ENCODE measurements around the gene ACADS.

The ACADS gene, protein sequence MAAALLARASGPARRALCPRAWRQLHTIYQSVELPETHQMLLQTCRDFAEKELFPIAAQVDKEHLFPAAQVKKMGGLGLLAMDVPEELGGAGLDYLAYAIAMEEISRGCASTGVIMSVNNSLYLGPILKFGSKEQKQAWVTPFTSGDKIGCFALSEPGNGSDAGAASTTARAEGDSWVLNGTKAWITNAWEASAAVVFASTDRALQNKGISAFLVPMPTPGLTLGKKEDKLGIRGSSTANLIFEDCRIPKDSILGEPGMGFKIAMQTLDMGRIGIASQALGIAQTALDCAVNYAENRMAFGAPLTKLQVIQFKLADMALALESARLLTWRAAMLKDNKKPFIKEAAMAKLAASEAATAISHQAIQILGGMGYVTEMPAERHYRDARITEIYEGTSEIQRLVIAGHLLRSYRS

DNA sequence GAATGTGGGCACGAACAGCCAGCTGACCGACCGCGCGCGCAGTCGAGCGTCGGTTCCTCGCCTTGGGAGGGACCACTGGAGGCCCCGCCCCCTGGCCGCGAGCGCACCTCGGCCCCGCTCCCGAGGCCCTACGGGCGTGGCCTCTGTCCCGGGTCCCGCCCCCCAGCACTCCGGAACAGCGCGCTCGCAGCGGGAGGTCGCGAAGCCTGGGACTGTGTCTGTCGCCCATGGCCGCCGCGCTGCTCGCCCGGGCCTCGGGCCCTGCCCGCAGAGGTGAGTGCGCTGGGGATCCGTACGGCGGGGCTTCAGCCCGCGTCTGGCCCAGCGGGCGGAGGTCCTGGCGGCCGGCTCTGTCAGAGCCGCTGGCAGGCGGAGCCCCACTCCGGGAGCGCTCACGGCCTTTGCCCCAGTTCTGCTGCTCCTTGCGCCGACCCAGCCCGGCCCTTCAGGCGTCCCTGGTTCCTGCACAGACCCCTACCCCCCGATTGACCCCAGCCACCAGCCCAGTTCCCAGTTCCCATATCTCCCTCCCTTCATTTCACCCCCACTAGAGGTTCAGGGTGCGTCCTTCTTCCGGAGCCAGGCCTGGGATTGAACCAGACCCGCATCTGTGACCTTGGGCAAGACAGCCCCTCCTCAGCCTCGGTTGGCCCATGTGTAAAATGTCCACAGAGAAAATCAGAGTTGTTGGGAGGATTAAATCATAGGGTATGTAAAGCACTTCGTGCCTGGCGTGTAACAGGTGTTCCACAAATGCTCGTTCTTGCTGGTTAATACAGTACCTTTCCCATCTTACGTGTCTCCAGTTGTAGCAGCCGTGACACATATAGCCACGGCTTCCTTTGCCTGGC lies at the start of gene ACADS:
TSS of gene ACADS (plus strand) at position 168 of the 851 bp plus-strand sequence. CDS start at position 228, 60 bp downstream.
- Histone ChIP-seq H3K4me3 (ENCODE audit: low read depth, low read length) (peak within 1 kb of the TSS; percentile 76), H3K9me3 (ENCODE audit: control insufficient read depth, insufficient read depth, low read length) (no peaks in the 10 kb centered on the region), H3K4me1 (ENCODE audit: control insufficient read depth, insufficient read depth, low read length) (peaks cover 9% of the 10 kb centered on the region; the same call in 1 of the 2 replicates), H3K27ac (ENCODE audit: low read depth, low read length) (no peak within 1 kb of the TSS), H3K9ac (ENCODE audit: low read depth, low read length) (peak within 1 kb of the TSS; percentile 50; the same call in 1 of the 2 replicates), H3K36me3 (ENCODE audit: control insufficient read depth, insufficient read depth, low read length) (peaks cover 34% of the 10 kb centered on the region), H3K27me3 (ENCODE audit: control insufficient read depth, insufficient read depth, low read length) (0 out of 2 replicates have a peak, but pooled peaks cover 6% of the 10 kb centered on the region)

DNA sequence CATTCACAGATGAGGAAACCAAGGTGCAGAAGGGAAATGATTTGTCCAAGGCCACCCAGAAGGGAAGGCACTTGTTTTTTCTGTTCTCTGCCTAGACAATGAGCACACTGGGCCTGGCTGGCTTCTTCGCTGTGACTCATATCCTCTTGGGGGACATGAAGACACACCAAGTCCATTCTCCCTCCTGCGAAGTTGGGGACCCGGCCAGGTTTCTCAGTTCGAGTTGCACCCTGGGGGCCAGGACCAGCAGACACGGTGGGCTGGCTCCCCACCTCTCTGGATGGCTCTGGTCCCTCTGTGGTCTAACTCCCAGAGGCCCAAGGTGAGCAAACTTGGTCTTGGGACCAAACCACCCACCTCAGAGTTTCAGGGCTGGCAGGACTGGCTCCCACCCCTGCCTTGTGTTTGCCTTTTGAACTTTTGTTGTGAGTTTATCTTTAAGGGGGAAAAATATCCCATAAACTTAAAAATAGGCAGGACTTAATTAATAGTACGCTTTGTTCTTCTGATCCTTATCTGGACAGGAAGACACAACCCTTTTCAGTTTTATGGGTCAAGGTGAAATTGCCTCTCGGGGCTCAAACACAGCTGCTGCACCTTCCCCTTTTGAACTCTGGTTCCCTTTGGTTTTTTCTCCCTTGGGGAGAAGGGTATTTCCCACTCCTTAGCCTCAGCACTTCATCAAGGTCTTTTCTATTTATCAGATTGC lies 47.7 kb upstream of the ACADS start:
- no peak overlapping the region for H3K4me3 ChIP-seq (ENCODE audit: low read depth, low read length)
- H3K27ac ChIP-seq (ENCODE audit: low read depth, low read length), result no peak overlapping the region
- no peaks in the 10 kb centered on the region for H3K27me3 ChIP-seq (ENCODE audit: control insufficient read depth, insufficient read depth, low read length)
- no peaks in the 10 kb centered on the region for H3K9me3 ChIP-seq (ENCODE audit: control insufficient read depth, insufficient read depth, low read length)
- no peak overlapping the region for H3K9ac ChIP-seq (ENCODE audit: low read depth, low read length)
- no peaks in the 10 kb centered on the region for H3K4me1 ChIP-seq (ENCODE audit: control insufficient read depth, insufficient read depth, low read length)
- no peaks in the 10 kb centered on the region for H3K36me3 ChIP-seq (ENCODE audit: control insufficient read depth, insufficient read depth, low read length)

DNA sequence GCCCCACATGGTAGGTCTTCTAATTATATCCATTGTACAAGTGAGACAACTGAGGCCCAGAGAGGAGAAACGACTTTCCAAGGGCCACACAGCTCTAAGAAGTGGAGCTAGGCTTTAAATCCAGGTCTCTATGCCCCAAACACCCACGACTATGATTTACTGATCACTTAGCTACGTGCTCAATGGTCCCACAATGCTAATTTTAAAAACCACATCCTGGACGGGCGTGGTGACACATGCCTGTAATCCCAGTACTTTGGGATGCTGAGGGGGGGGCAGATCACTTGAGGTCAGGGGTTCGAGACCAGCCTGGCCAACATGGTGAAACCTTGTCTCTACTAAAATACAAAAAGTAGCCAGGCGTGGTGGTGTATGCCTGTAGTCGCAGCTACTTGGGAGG lies 47.1 kb upstream of the ACADS start:
- Histone ChIP-seq H3K27me3 (ENCODE audit: control insufficient read depth, insufficient read depth, low read length) (no peaks in the 10 kb centered on the region), H3K27ac (ENCODE audit: low read depth, low read length) (no peak overlapping the region), H3K9me3 (ENCODE audit: control insufficient read depth, insufficient read depth, low read length) (no peaks in the 10 kb centered on the region), H3K36me3 (ENCODE audit: control insufficient read depth, insufficient read depth, low read length) (no peaks in the 10 kb centered on the region), H3K4me1 (ENCODE audit: control insufficient read depth, insufficient read depth, low read length) (no peaks in the 10 kb centered on the region), H3K4me3 (ENCODE audit: low read depth, low read length) (no peak overlapping the region), H3K9ac (ENCODE audit: low read depth, low read length) (no peak overlapping the region)

DNA sequence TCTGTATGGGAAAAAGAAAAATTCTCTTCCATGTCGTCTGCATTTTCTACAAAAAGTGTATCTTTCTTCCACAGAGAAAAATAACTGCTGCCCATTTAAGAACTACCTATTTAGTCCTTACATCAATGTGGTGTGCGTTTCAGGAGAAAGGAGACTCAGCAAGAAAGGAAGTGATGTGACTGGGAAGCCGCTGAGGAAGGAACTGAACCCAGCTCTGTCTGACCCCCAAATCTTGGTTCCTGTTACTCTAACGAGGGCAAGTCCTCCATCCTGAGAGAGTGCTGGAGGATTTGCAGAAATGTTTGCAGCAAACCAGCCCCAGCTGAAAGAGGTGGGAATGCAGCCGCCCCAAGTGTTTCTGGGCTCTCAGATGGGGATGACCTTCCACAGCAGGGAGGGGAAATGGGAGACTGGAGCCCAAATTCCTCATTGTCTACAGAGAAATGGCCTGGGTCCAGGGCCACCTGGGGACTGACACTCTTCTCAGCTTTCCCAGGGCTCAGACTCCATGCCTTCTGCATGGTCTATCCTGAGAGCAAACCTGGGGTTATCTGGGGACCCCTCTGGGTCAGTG lies 45.4 kb upstream of the ACADS start:
- Histone ChIP-seq H3K27ac (ENCODE audit: low read depth, low read length) (no peak overlapping the region), H3K9ac (ENCODE audit: low read depth, low read length) (no peak overlapping the region)

DNA sequence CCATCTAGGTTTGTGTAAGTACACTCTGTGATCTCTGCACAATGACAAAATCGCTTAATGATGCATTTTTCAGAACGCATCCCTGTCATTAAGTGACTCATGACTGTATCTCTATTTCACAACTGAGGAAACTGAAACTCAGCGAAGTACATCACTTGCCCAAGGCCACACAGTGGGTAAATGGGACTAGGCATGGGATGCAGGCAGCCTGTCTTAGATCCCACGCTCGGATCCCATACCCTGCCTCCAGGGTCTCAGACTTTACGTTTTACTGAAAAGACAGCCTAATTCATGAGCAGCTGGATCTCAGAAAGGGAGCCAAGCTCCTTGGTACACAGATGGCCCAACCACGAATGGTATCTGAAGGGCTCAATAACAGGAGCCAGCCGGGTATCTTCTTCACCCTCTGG lies 41.1 kb upstream of the ACADS start:
- Histone ChIP-seq H3K4me1 (ENCODE audit: control insufficient read depth, insufficient read depth, low read length) (peaks cover 12% of the 10 kb centered on the region), H3K9me3 (ENCODE audit: control insufficient read depth, insufficient read depth, low read length) (no peaks in the 10 kb centered on the region), H3K4me3 (ENCODE audit: low read depth, low read length) (no peak overlapping the region), H3K27ac (ENCODE audit: low read depth, low read length) (no peak overlapping the region), H3K9ac (ENCODE audit: low read depth, low read length) (no peak overlapping the region), H3K36me3 (ENCODE audit: control insufficient read depth, insufficient read depth, low read length) (no peaks in the 10 kb centered on the region), H3K27me3 (ENCODE audit: control insufficient read depth, insufficient read depth, low read length) (no peaks in the 10 kb centered on the region)

More for the DNA sequence above, 45.4 kb upstream of the ACADS start:
- no peaks in the 10 kb centered on the region for H3K36me3 ChIP-seq (ENCODE audit: control insufficient read depth, insufficient read depth, low read length)
- H3K4me1 ChIP-seq (ENCODE audit: control insufficient read depth, insufficient read depth, low read length), result no peaks in the 10 kb centered on the region
- no peaks in the 10 kb centered on the region for H3K9me3 ChIP-seq (ENCODE audit: control insufficient read depth, insufficient read depth, low read length)
- H3K27me3 ChIP-seq (ENCODE audit: control insufficient read depth, insufficient read depth, low read length), result no peaks in the 10 kb centered on the region
- no peak overlapping the region for H3K4me3 ChIP-seq (ENCODE audit: low read depth, low read length)

DNA sequence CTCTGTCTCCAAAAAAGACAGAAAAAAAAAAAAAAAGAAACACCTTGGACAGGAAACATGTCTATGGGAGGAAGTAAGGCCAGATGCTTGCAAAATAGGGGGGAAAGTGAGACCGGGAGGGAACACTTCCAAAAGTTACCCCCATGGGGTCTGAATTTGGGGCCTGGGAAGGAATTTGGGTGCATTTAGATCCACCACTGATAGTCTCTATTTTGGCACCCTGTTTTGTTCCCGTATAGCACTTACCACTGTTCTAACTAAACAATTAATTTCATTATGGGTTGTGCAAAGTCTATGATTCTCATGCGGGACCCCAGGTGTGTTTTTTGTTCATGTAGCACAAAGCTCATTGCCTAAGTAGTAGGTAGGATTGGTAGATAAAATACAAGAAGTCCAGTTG lies 40.1 kb upstream of the ACADS start:
- Histone ChIP-seq H3K4me3 (ENCODE audit: low read depth, low read length) (peak overlapping the region; percentile 77), H3K9ac (ENCODE audit: low read depth, low read length) (no peak overlapping the region), H3K27me3 (ENCODE audit: control insufficient read depth, insufficient read depth, low read length) (no peaks in the 10 kb centered on the region), H3K27ac (ENCODE audit: low read depth, low read length) (no peak overlapping the region), H3K4me1 (ENCODE audit: control insufficient read depth, insufficient read depth, low read length) (peaks cover 16% of the 10 kb centered on the region), H3K9me3 (ENCODE audit: control insufficient read depth, insufficient read depth, low read length) (no peaks in the 10 kb centered on the region), H3K36me3 (ENCODE audit: control insufficient read depth, insufficient read depth, low read length) (no peaks in the 10 kb centered on the region)

DNA sequence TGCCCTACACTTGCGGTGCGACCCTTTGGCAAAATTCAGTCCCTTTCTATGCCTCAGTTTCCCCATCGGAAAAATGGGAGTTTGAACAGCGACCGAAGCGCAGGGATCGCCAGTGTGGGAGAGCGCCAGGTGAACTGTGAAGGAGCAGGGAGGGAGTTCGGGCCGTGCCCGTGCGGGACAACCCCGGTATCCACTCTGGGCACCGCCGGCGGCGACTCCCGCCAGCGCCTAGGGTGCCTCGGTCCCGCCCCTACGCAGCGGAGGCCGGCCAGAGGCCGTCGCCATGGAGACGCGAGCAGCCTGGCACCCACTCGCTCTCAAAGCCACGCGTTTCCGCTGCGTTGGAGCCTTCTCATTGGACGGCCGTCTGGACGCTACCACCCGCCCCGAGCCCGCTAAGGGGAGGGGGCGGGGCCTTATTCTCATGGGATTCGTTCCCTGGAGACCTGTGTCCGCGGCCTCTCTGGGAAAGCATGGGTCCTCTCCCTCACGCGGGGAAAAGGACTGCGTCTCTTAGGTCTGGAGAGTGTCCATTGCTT lies 39.4 kb upstream of the ACADS start:
- H3K9me3 ChIP-seq (ENCODE audit: control insufficient read depth, insufficient read depth, low read length), result no peaks in the 10 kb centered on the region
- peaks cover 23% of the 10 kb centered on the region for H3K4me1 ChIP-seq (ENCODE audit: control insufficient read depth, insufficient read depth, low read length)
- no peaks in the 10 kb centered on the region for H3K27me3 ChIP-seq (ENCODE audit: control insufficient read depth, insufficient read depth, low read length)
- H3K4me3 ChIP-seq (ENCODE audit: low read depth, low read length), result peak overlapping the region; percentile 77
- H3K27ac ChIP-seq (ENCODE audit: low read depth, low read length), result peak overlapping the region; percentile 97
- H3K36me3 ChIP-seq (ENCODE audit: control insufficient read depth, insufficient read depth, low read length), result no peaks in the 10 kb centered on the region
- peak overlapping the region; percentile 79 for H3K9ac ChIP-seq (ENCODE audit: low read depth, low read length)

DNA sequence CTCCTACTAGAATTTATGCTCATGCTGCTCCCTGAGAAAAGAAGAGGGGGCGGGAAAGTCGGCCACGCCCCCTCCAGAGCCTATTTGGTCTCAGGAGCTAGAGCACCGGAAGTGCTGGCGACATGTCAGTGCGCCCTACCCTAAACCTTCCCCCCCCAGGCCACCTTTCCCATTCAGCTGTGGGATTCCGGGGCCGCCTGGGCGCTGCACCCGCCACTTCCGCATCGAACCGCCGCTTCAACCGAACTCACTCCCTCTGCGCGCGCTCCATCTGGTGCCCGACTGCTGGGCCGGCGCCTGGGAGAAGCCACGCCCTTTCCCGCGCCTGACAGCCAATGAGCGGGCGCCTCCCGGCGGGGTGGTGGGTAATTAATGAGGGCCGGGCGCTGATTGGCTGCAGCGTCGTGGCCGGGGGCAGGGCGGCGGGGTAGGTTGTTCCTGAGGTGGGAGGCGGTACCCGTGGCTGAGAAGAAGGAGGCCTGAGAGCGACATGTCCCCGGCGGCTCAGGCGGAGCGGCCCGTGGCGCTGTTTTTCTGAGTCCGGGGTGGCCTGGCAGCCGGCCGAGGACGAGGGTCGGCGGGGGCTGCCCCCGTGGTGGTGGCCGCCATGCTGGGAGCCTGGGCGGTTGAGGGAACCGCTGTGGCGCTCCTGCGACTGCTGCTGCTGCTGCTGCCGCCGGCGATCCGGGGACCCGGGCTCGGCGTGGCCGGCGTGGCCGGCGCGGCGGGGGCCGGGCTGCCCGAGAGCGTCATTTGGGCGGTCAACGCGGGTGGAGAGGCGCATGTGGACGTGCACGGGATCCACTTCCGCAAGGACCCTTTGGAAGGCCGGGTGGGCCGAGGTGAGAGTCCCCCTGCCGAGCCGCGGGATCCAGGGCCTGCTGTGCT lies 38.7 kb upstream of the ACADS start, which contains the start of gene MLEC:
TSS of gene MLEC (plus strand) at position 460 of the 888 bp plus-strand sequence. CDS start at position 608, 148 bp downstream.
- peak within 1 kb of the TSS; percentile 77 for H3K4me3 ChIP-seq (ENCODE audit: low read depth, low read length)
- no peaks in the 10 kb centered on the region for H3K9me3 ChIP-seq (ENCODE audit: control insufficient read depth, insufficient read depth, low read length)
- peak within 1 kb of the TSS; percentile 97 for H3K27ac ChIP-seq (ENCODE audit: low read depth, low read length)
- no peaks in the 10 kb centered on the region for H3K36me3 ChIP-seq (ENCODE audit: control insufficient read depth, insufficient read depth, low read length)
- no peaks in the 10 kb centered on the region for H3K27me3 ChIP-seq (ENCODE audit: control insufficient read depth, insufficient read depth, low read length)
- peaks cover 24% of the 10 kb centered on the region for H3K4me1 ChIP-seq (ENCODE audit: control insufficient read depth, insufficient read depth, low read length)
- peak within 1 kb of the TSS; percentile 79 for H3K9ac ChIP-seq (ENCODE audit: low read depth, low read length)

DNA sequence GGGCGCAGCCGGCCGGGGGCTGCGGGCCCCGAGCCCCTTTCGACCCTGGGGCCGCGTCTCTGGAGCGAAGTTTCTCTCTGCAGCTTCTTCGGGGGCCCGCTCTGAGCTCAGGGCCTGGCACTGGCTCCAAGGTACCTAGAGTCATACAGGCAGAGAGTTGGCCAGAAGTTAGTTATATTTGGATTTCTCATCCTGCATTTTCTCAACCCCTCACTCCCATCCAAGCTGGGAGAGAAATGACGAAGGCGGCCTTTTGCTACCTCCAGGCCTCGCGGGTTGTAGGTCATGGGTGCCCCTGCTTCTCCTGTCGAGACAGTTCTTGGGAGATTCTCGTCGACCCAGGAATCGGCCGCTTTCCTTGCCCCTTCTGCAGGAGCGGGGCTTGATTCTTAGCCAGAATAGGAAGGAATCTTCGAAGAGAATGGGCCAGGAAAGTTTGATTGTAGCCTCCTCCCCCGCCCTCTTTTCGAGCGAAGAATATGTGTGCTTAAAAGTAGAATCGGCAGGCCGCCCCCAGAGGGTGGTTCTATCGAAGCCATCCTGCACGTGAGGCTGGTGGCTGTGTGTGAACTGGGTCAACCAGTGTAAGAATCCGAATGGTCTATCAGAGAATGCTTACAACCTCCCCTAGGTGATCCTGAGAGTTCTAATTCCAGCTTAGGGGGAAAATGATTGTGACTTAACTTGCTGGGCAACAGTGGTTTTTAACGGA lies 37.9 kb upstream of the ACADS start:
- H3K9me3 ChIP-seq (ENCODE audit: control insufficient read depth, insufficient read depth, low read length), result no peaks in the 10 kb centered on the region
- H3K27ac ChIP-seq (ENCODE audit: low read depth, low read length), result peak overlapping the region; percentile 86
- H3K27me3 ChIP-seq (ENCODE audit: control insufficient read depth, insufficient read depth, low read length), result no peaks in the 10 kb centered on the region
- peak overlapping the region; percentile 71 for H3K9ac ChIP-seq (ENCODE audit: low read depth, low read length)
- H3K4me1 ChIP-seq (ENCODE audit: control insufficient read depth, insufficient read depth, low read length), result peaks cover 31% of the 10 kb centered on the region
- H3K4me3 ChIP-seq (ENCODE audit: low read depth, low read length), result peak overlapping the region; percentile 77
- no peaks in the 10 kb centered on the region for H3K36me3 ChIP-seq (ENCODE audit: control insufficient read depth, insufficient read depth, low read length)
